Activated CD8-positive, alpha-beta memory T cell treated with anti-CD3 and anti-CD28 coated beads for 36 hours (primary cell): ENCODE measurements around the gene SNRNP70. TPM values are rescaled to one million over a fixed set of nuclear protein-coding genes. Genes with fewer than 3 reads are reported as not detected.

Source experiments
- CTCF ChIA-PET: fragments of 350-600 bp; sonication (Branson Sonifier 250); formaldehyde crosslinking; loops from one replicate; lab custom pipeline; 2021; ENCODE audit warnings: antibody characterized with exemption; lab: Charles Lee
- POLR2A ChIA-PET: fragments of 350-600 bp; sonication (Branson Sonifier 250); formaldehyde crosslinking; loops from one replicate; lab custom pipeline; 2021; ENCODE audit warnings: antibody characterized with exemption; lab: Charles Lee
- total RNA-seq, 2 experiments: library from RNA; stranded (reverse); gene quantifications; one replicate each; pipeline ENCODE4 v1.2.3, GENCODE V29; 2021

The SNRNP70 gene
- total RNA-seq, 2 experiments from 2014 or later = 201 TPM

DNA sequence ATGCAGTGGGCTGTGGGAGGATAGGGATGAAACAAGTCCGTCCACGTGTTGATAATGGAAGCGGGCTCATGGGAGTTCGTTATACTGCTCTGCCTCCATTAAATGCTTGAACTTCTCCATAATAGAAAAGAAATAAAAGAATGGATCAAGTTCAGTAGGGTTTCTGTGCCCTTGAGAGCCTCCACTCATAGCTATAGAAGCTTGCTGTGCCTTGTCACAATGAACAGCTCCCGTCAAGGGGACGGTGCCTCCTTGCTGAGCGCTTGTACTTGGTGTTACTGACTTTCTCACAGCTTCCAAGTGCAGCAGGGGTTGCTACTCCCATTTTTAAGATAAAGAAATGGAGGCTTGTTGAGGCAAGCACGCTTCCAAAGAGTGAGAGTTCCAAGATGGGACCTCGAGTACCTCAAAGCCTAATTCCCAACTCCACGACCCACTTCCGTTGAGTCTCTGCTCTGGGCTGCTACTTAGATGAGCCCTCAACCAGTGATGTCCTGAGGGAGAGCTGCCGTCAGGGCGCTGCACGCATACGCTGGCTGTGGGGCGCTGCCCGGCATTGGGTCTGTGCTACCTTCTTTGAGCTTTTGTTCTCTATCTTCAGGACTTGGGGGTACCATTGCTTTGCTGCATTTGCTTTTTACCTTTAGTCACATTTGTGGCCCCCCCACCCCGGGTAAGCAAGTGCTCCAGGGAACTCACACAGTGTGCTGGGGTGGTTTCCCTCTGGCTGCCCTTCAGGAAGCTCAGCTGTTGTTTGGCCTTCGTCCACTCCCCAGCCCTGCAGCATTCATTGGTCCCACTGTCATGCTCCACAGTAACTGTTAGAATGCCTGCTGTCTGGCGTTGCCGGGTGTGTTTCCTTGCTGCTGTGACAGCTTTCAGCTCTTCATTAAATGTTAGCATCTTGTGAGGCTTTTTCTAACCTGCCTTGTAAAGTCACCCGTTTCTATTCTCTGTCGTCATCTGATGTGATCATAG, 9.5 kb downstream of the SNRNP70 start:
- CTCF ChIA-PET = interaction anchor here (1.0 to 1.6 kb wide), 4 partner anchors 11 to 35 kb away, joined by 3 to 4 read pairs (median 4); no protein-coding TSS in a partner anchor
- POLR2A ChIA-PET = interaction anchor here (0.7 to 1.3 kb wide), 2 partner anchors 39 to 1949 kb away, joined by 3 to 6 read pairs; no protein-coding TSS in a partner anchor

GRCh38 chr19:49097453-49098288, 12.4 kb downstream of the SNRNP70 start:
- ChIA-PET POLR2A (interaction anchor here (0.6 kb wide), 1 partner anchor 47 kb away, joined by 4 read pairs; no protein-coding TSS in a partner anchor), CTCF (interaction anchor here (0.5 to 3.1 kb wide), 24 partner anchors 9 to 1312 kb away, joined by 3 to 38 read pairs (median 4); partner anchors contain the start of gene LIN7B)

GRCh38 chr19:49098795-49099194, 13.5 kb downstream of the SNRNP70 start:
- ChIA-PET POLR2A (no interaction called here), CTCF (interaction anchor here (0.5 to 3.1 kb wide), 11 partner anchors 8 to 491 kb away, joined by 3 to 38 read pairs (median 7); partner anchors contain the start of gene LIN7B)

- ChIA-PET POLR2A (no interaction called here), CTCF (interaction anchor here (0.7 to 0.8 kb wide), 2 partner anchors 13 to 557 kb away, joined by 3 read pairs; partner anchors contain the start of gene LIN7B)
Observed at GRCh38 chr19:49101160-49101559, 15.9 kb downstream of the SNRNP70 start.

DNA sequence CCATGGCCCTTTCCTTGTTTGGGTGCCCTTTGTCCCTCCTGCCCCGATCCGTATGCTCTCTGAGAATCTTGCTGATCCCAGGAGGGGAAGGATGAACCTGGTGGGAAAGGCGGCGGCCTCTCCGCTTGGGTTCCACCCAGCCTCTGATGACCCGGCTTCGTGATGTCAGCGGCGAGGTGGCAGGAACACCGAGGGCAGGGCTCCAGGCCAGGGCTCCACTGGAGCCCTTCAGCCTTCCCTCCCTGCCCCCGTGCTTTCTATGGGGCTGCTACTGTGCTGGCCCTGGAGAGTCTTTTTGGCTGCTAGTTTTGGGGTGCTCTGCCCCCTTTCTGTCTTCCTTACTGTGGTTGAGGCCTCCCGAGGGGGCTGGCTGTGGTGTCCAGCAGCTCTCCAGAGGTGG, 17.1 kb downstream of the SNRNP70 start:
- ChIA-PET CTCF (interaction anchor here (0.5 kb wide), 1 partner anchor 16 kb away, joined by 3 read pairs; no protein-coding TSS in a partner anchor), POLR2A (no interaction called here)

- CTCF ChIA-PET = interaction anchor here (1.2 kb wide), 1 partner anchor 10 kb away, joined by 3 read pairs; the partner anchor contains the start of gene LIN7B
- POLR2A ChIA-PET = no interaction called here
Observed at GRCh38 chr19:49103331-49104085, 18.3 kb downstream of the SNRNP70 start.

- ChIA-PET POLR2A (interaction anchor here (0.6 kb wide), 1 partner anchor 22 kb away, joined by 8 read pairs; no protein-coding TSS in a partner anchor), CTCF (interaction anchor here (1.0 to 2.5 kb wide), 3 partner anchors 10 to 95 kb away, joined by 3 to 10 read pairs (median 4); partner anchors contain the start of gene LIN7B)
Observed at GRCh38 chr19:49104229-49104864, 19.1 kb downstream of the SNRNP70 start.

DNA sequence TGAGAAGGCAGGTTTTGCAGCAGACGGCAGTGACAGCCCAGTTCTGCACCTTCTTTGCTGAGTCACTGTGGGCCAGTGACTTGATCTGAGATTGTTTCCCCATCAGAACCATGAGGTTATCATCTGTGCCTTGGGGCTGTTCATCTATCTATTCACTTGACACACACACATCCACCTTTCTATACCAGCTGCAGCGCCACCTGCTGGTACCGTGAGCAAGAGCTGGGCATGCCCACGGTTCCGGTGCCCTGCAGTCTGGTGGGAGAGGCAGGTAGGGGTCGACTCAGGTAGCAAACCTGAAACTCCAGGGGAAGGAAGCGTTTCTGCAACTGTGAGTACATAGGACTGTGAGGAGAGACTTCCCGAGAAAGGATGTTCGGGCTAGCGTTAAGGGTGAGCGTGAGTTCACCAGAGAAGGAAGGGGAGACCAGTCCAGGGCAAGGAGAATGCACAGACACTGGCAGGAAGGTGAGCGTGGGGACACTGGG, 21.4 kb downstream of the SNRNP70 start:
- ChIA-PET CTCF (interaction anchor here (0.6 to 2.5 kb wide), 8 partner anchors 8 to 114 kb away, joined by 3 to 10 read pairs (median 4); partner anchors contain the start of genes GYS1 and LIN7B), POLR2A (no interaction called here)

- POLR2A ChIA-PET = no interaction called here
Observed at GRCh38 chr19:49107625-49108459, 22.6 kb downstream of the SNRNP70 start.

GRCh38 chr19:49109051-49109450, 23.8 kb downstream of the SNRNP70 start:
- ChIA-PET CTCF (interaction anchor here (1.0 to 1.5 kb wide), 2 partner anchors 11 to 14 kb away, joined by 3 to 5 read pairs; no protein-coding TSS in a partner anchor), POLR2A (no interaction called here)

More at GRCh38 chr19:49107625-49108459, 22.6 kb downstream of the SNRNP70 start:
- CTCF ChIA-PET = interaction anchor here (1.5 kb wide), 1 partner anchor 10 kb away, joined by 5 read pairs; no protein-coding TSS in a partner anchor

- POLR2A ChIA-PET = no interaction called here
- CTCF ChIA-PET = interaction anchor here (0.5 to 1.5 kb wide), 3 partner anchors 12 to 743 kb away, joined by 3 to 5 read pairs (median 4); no protein-coding TSS in a partner anchor
Observed at GRCh38 chr19:49109569-49110233, 24.4 kb downstream of the SNRNP70 start.

GRCh38 chr19:49110567-49110966, 25.3 kb downstream of the SNRNP70 start:
- CTCF ChIA-PET = interaction anchor here (0.6 to 0.7 kb wide), 2 partner anchors 20 to 1093 kb away, joined by 3 to 4 read pairs; no protein-coding TSS in a partner anchor
- POLR2A ChIA-PET = interaction anchor here (0.8 kb wide), 1 partner anchor 37 kb away, joined by 3 read pairs; no protein-coding TSS in a partner anchor

DNA sequence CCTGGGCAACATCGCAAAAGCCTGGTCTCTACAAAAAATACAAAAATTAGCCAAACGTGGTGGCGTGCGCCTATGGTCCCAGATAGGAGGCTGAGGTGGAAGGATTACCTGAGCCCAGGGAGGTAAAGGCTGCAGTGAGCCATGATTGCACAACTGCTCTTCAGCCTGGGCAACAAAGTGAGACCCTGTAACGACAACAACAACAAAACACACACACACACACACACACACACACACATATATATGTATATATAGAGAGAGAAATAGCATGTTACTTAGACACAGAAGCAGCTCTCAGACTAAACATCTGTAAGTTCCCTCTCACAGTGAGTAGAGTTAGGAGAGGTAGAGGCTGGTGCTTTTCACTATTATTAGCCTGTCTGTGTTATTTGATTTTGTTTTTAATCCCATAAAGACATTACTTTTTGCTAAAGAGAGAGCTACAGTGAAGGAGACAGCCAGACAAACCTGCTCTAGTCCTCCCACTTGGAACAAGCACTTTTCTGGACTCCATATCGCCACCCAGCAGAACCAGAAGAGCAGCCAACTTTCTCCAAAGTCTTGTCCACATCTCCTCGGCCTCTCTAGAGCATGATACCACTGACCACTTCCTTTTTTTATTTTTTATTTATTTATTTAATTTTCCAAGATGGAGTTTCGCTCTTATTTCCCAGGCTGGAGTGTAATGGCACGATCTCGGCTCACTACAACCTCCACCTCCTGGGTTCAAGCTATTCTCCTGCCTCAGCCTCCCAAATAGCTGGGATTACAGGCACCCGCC, 26.2 kb downstream of the SNRNP70 start:
- ChIA-PET POLR2A (interaction anchor here (0.8 kb wide), 1 partner anchor 37 kb away, joined by 3 read pairs; no protein-coding TSS in a partner anchor), CTCF (no interaction called here)

GRCh38 chr19:49113762-49114629, 28.7 kb downstream of the SNRNP70 start, which contains the start of gene LIN7B:
LIN7B (plus strand) TSS chr19:49114370; CDS start chr19:49114405, 35 bp downstream.
- CTCF ChIA-PET = interaction anchor here (0.6 to 2.3 kb wide), 17 partner anchors 8 to 468 kb away, joined by 3 to 17 read pairs (median 4); partner anchors contain the start of genes CA11 and FTL

More at GRCh38 chr19:49113762-49114629, 28.7 kb downstream of the SNRNP70 start, which contains the start of gene LIN7B:
- POLR2A ChIA-PET = interaction anchor here (0.6 to 1.2 kb wide), 4 partner anchors 13 to 30 kb away, joined by 3 to 5 read pairs (median 4); no protein-coding TSS in a partner anchor
